ENCODE results near the gene C16orf82.

GRCh38 chr16:27020031-27020430 lies 46.7 kb upstream of the C16orf82 start:
- TF ChIP-seq CTCF (IDR thresholded peaks at IDR 0.05) = no peak
- no peak for TF ChIP-seq POLR2A (IDR thresholded peaks at IDR 0.05)
